ENCODE measurements around the gene VPS52. TPM values are rescaled to one million over a fixed set of nuclear protein-coding genes. Genes with fewer than 3 reads are reported as not detected.

Gene VPS52
- total and polyA plus RNA-seq, 7 donors: 29.3 to 52.5 (median 35.7) TPM

DNA sequence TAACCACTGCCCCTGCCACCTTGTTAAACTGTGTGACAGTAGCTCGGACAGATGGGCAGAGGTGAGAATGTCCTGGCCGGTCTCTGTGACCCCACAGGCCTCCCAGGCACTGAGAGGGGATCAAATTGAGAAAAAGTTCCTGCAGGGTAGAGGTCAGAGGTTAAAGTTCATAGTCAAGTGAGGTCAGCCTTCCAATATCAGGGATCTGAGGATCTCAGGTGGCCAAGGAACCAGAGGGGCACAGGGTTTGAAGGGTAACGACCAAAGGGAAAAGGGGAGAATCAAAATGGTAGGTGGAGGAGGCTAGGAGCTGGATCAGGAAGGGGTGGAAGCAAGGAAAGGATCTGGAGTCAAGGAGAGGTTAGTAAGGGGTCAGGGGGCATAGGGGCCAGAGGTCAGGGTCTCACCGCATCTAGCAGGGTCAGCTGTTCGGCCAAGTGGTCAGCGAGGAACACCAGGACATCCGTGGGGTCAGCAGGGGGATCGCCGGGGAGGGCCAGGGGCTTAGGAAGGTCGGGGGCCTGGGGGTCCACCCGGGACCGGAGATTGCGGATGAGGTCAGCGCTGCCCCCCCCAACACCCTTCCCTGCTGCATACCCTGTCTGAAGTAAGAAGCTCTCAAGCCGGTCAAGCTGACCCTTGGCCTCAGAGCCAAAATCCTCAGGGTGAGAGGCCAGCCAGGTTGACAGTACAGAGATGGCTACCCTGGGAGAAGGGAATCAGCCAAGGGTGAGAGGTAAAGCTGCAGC lies 24.1 kb upstream of the VPS52 start:
- no peaks in the 10 kb centered on the region for H3K27me3 ChIP-seq (ENCODE audit: insufficient read depth in 3 of 3, low read length in 2 of 3)
- H3K9me3 ChIP-seq: no peaks in the 10 kb centered on the region
- 80 to 84% (median 82%) methylated on average over 10 to 15 of the region's 15 CpGs for WGBS, 3 donors
- intact Hi-C loops (cut with DNase I): no loop called here
- TF ChIP-seq, protein P1, sequence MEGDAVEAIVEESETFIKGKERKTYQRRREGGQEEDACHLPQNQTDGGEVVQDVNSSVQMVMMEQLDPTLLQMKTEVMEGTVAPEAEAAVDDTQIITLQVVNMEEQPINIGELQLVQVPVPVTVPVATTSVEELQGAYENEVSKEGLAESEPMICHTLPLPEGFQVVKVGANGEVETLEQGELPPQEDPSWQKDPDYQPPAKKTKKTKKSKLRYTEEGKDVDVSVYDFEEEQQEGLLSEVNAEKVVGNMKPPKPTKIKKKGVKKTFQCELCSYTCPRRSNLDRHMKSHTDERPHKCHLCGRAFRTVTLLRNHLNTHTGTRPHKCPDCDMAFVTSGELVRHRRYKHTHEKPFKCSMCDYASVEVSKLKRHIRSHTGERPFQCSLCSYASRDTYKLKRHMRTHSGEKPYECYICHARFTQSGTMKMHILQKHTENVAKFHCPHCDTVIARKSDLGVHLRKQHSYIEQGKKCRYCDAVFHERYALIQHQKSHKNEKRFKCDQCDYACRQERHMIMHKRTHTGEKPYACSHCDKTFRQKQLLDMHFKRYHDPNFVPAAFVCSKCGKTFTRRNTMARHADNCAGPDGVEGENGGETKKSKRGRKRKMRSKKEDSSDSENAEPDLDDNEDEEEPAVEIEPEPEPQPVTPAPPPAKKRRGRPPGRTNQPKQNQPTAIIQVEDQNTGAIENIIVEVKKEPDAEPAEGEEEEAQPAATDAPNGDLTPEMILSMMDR (IDR thresholded peaks at IDR 0.05): no peak
- H3K4me3 ChIP-seq: no peak overlapping the region
- H3K4me1 ChIP-seq: peaks cover 17% of the 10 kb centered on the region
- H3K36me3 ChIP-seq (ENCODE audit: insufficient read depth in 1 of 2, low read depth in 1 of 2): peaks cover 4 to 60% of the 10 kb centered on the region in 2 donors
- ATAC-seq (no peak), DNase-seq (no peak)
- H3K27ac ChIP-seq: no peak overlapping the region

DNA sequence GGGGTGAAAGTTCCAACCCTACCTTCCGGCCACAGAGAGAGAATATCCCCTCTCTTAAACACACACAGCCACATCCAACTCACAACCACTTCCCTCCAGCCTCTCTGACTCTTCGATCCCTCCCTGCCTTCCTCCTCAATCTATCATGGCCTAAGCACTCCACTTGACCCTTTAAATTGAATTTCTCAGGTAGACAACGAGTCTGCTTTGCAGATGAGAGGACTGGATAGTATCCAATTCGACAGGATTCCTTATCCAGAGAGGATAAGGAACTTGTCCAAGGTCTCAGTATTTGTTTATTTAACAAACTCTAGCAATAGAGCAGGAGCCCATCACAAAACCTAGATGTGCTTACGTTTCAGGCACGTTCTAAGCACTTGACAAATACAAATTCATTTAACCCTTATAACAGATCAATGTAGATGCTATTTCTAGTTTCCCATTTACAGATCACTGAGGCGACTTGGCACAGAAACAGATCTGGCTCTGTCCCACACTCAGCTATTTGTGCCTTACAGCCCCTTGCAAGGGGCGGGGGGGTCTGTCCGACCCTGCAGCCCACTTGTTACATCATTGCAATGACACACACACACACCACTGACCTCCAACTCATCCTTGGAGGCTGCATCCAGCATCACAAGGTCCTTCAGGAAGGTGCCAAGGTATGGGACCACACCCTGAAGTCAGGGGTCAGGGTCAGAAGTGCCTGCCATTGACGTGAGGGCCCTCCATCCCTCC lies 22.6 kb upstream of the VPS52 start:
- Histone ChIP-seq H3K9me3 (no peaks in the 10 kb centered on the region), H3K27ac (no peak overlapping the region), H3K36me3 (ENCODE audit: insufficient read depth in 1 of 2, low read depth in 1 of 2) (peaks cover 4 to 64% of the 10 kb centered on the region in 2 donors), H3K27me3 (ENCODE audit: insufficient read depth in 3 of 3, low read length in 2 of 3) (no peaks in the 10 kb centered on the region), H3K4me1 (peaks cover 20% of the 10 kb centered on the region), H3K4me3 (no peak overlapping the region)
- no peak for ATAC-seq
- intact Hi-C loops (cut with DNase I): no loop called here
- WGBS, 3 donors: 72 to 77% (median 73%) methylated on average over 10 of the region's 10 CpGs
- TF ChIP-seq, protein P1 (IDR thresholded peaks at IDR 0.05): no peak
- DNase-seq: no peak

DNA sequence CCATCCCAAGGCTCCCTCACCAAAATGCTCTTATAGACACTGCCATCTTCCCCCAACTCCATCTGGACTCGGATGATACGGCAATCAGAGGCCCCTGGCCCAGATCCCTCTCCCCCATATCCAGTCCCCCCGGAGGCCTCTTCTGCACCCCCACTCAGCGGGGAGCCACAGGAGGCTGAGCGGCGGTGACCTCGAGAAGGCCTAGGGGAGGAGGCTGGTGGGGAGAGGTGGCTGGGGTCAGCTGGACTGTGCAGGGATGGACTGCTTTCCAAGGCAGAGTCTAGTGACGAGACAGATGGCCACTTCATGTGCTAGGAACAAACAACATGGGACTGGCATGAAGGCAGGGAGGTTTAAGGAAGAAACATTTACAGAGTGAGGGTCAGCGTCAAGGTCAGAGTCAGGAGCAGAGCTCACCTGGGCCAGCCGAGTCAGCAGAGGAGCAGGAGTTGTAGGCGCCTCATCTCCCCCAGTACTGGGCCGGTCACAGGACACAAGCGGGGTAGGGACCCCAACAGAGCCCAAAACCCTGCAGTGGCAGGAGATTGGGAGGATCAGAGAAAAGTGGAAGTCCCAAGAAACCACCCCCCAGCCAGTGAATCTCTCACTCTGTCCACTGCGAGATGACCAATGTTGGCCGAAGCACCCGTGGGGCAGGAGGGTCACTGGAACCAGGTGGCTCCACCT lies 21.5 kb upstream of the VPS52 start:
- H3K36me3 ChIP-seq (ENCODE audit: insufficient read depth in 1 of 2, low read depth in 1 of 2): peaks cover 4 to 65% of the 10 kb centered on the region in 2 donors
- no peak for ATAC-seq

DNA sequence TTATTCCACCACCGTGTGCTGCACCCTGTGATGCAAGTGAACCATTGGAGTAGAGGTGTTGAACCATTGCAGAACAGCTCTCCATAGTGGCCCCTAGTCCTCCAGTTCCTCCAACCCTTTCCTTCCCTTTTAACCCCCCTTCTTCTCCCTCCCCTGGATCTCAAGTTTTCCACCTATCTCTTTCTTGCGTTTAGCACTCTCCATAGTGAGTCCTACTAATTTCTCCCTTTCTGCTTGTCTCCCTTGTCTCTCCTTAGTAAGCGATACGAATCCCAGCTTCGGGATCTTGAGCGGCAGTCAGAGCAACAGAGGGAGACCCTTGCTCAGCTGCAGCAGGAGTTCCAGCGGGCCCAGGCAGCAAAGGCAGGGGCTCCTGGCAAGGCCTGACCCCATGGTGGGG lies 18.8 kb upstream of the VPS52 start:
- intact Hi-C loops (cut with DNase I): no loop called here
- ATAC-seq: no peak
- peak overlapping the region; percentile 85 for H3K4me3 ChIP-seq

More for the DNA sequence above, 21.5 kb upstream of the VPS52 start:
- TF ChIP-seq, protein P1 (IDR thresholded peaks at IDR 0.05): no peak
- no peak for DNase-seq
- Histone ChIP-seq H3K4me1 (peaks cover 23% of the 10 kb centered on the region), H3K9me3 (no peaks in the 10 kb centered on the region), H3K27ac (no peak overlapping the region), H3K4me3 (no peak overlapping the region), H3K27me3 (ENCODE audit: insufficient read depth in 3 of 3, low read length in 2 of 3) (no peaks in the 10 kb centered on the region)
- 76 to 82% (median 80%) methylated on average over 16 of the region's 16 CpGs for WGBS, 3 donors
- intact Hi-C loops (cut with DNase I): no loop called here

More for the DNA sequence above, 18.8 kb upstream of the VPS52 start:
- no peaks in the 10 kb centered on the region for H3K27me3 ChIP-seq (ENCODE audit: insufficient read depth in 3 of 3, low read length in 2 of 3)
- TF ChIP-seq, protein P1 (IDR thresholded peaks at IDR 0.05): no peak
- DNase-seq: no peak
- H3K4me1 ChIP-seq: peaks cover 18% of the 10 kb centered on the region
- peak overlapping the region; percentile 77 for H3K27ac ChIP-seq
- H3K36me3 ChIP-seq (ENCODE audit: insufficient read depth in 1 of 2, low read depth in 1 of 2): peaks cover 3 to 78% of the 10 kb centered on the region in 2 donors
- no peaks in the 10 kb centered on the region for H3K9me3 ChIP-seq
- WGBS, 3 donors: 58 to 69% (median 65%) methylated on average over 7 of the region's 7 CpGs
